Spleen (tissue), 13 donors: ENCODE results near the gene OR2T27. TPM values are rescaled to one million over a fixed set of nuclear protein-coding genes. Genes with fewer than 3 reads are reported as not detected.
"Not testable (repeated sequence)": the region's sequence is repeated elsewhere in the genome, so short reads cannot be mapped to it uniquely, and the experiment has no call there.

Source experiments
- DNase-seq: peaks from one replicate; pipeline ENCODE4 v3.0.0-alpha.2; 2020
- H3K27ac ChIP-seq, 8 donors: fragments of 200-600 bp; sonication (generic) in 7 of 8; 1 replicate in 4 of 8; 2 replicates in 4 of 8; pipeline versions ENCODE4 v1.5.0 to v1.8.0; 2016 to 2021; ENCODE audit warnings: inconsistent platforms in 4 of 8, mild to moderate bottlenecking in 4 of 8, moderate library complexity in 1 of 8
- H3K27me3 ChIP-seq, 7 donors: fragments of 200-600 bp; sonication (generic) in 6 of 7; replicated peaks in 1 of 7; 1 replicate in 4 of 7; 2 replicates in 3 of 7; pipeline versions ENCODE4 v1.5.0 to v1.8.0; 2016 to 2021; ENCODE audit warnings: inconsistent platforms in 3 of 7, mild to moderate bottlenecking in 1 of 7
- H3K36me3 ChIP-seq, 6 donors: fragments of 200-600 bp; sonication (generic) in 5 of 6; 1 replicate in 4 of 6; 2 replicates in 2 of 6; pipeline versions ENCODE4 v1.5.0 to v1.8.0; 2016 to 2021; ENCODE audit warnings: inconsistent platforms in 2 of 6
- H3K4me1 ChIP-seq, 6 donors: fragments of 200-600 bp; sonication (generic) in 5 of 6; 1 replicate in 3 of 6; 2 replicates in 3 of 6; pipeline versions ENCODE4 v1.5.0 to v1.8.0; 2016 to 2021; ENCODE audit warnings: inconsistent platforms in 3 of 6
- H3K4me3 ChIP-seq, 8 donors: fragments of 200-600 bp; sonication (generic) in 7 of 8; 1 replicate in 4 of 8; 2 replicates in 4 of 8; pipeline versions ENCODE4 v1.5.0 to v1.8.0; 2016 to 2021; ENCODE audit warnings: inconsistent platforms in 4 of 8, mild to moderate bottlenecking in 4 of 8, moderate library complexity in 2 of 8
- H3K9me3 ChIP-seq, 8 donors: fragments of 200-600 bp; sonication (generic) in 7 of 8; 1 replicate in 4 of 8; 2 replicates in 4 of 8; pipeline versions ENCODE4 v1.5.0 to v1.8.0; 2016 to 2021; ENCODE audit warnings: inconsistent platforms in 4 of 8
- POLR2A ChIP-seq, 3 donors: fragments of 450-650 bp; IDR thresholded peaks; one replicate each; pipeline ENCODE4 v1.5.1; 2017; ENCODE audit warnings: antibody characterized with exemption in 3 of 3, mild to moderate bottlenecking in 1 of 3
- POLR2AphosphoS5 ChIP-seq, 3 donors: sonication (generic); formaldehyde crosslinking; IDR thresholded peaks; one replicate each; pipeline ENCODE4 v1.5.1; 2017; ENCODE audit warnings: antibody characterized with exemption in 3 of 3
- WGBS, 5 donors: extraction: QIAGEN DNeasy Blood & Tissue Kit in 3 of 5; methylation state at CpG; one replicate each; pipeline versions ENCODE4 v1.1.5 to v1.1.7; 2013 to 2018; 5-methylcytosine and 5-hydroxymethylcytosine counted together
- intact Hi-C: fragments of 100-400 bp; cut with DNase I; formaldehyde crosslinking; loops from one replicate; pipeline ENCODE4 v1.15.0; 2023; ENCODE audit warnings: low total_unique reads
- long read RNA-seq, 2 donors: transcript quantifications; one replicate each; lab custom pipeline, GENCODE V29; 2026
- polyA plus RNA-seq, 3 donors: library from polyadenylated mRNA; stranded (reverse); fragments of 200-250 nt; gene quantifications; one replicate each; pipeline ENCODE4 v1.2.1, GENCODE V29; 2013
- total RNA-seq, 7 donors: library from RNA; depleted of rRNA in 3 of 7; stranded (reverse); fragments of >200 nt in 3 of 7; fragmentation: NEBNext Ultra II Directional in 4 of 7; extraction: Animal tissue kit (Norgen Biotek cat#: 25700) in 4 of 7; gene quantifications; one replicate each; pipeline versions ENCODE4 v1.1.0 to v1.2.1, GENCODE V29; 2016 to 2021
- TF ChIP-seq, protein P1 (sequence below), 11 experiments: fragments of 200-600 bp in 7 of 11; fragments of 450-650 bp in 4 of 11; sonication (generic) in 4 of 11; IDR thresholded peaks in 8 of 11; conservative IDR thresholded peaks in 3 of 11; 1 replicate in 7 of 11; 2 replicates in 4 of 11; pipeline versions ENCODE4 v1.4.0 to v1.8.0; 2016 to 2021; ENCODE audit warnings: antibody characterized with exemption in 11 of 11, inconsistent platforms in 4 of 11, mild to moderate bottlenecking in 1 of 11
- donor health status: healthy with polysubstance abuse.
- donor health status: DM: no; HTN: no; CAD: no; lungs with moderate emphysema.
- donor health status: DM: no; HTN: no; CAD: no.
- donor health status: Bipolar disorder and iron deficiency.
- donor health status: healthy.
- donor health status: DM: no; HTN: no; CAD: no.
- donor health status: DM: yes; HTN: yes; CAD: no.

The OR2T27 gene, protein sequence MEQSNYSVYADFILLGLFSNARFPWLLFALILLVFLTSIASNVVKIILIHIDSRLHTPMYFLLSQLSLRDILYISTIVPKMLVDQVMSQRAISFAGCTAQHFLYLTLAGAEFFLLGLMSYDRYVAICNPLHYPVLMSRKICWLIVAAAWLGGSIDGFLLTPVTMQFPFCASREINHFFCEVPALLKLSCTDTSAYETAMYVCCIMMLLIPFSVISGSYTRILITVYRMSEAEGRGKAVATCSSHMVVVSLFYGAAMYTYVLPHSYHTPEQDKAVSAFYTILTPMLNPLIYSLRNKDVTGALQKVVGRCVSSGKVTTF
- total RNA-seq, result not detected
- polyA plus RNA-seq, result not detected
- long read RNA-seq, donor 1, result 0 reads
- long read RNA-seq, donor 2, result 0 reads

DNA sequence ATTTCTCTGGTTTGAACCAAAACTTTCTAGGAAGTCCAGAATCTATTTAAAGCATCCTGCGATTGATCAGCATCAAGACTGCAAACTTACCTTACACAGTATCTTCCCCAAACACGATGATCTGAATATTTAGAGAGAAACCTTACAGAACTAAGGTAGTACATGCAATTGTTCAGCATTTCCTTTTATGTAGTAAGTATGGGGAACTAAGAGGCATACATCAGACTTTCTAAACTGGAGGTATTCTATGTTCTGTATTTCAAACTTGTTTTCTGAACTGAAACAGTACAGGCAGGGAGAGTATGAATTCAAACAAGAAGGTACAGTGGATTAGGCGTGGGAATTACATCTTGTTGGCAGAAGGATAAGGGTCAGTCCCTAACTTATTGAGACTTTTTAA is at the start of gene OR2T27:
Gene OR2T27, minus strand, starts transcription at position 175 of the 400 bp plus-strand sequence. CDS start 4,644 bp downstream, outside the sequence.
- DNase-seq, H3K27me3 ChIP-seq, H3K36me3 ChIP-seq, intact Hi-C loops, H3K4me3 ChIP-seq, H3K4me1 ChIP-seq, H3K9me3 ChIP-seq, H3K27ac ChIP-seq: not testable (repeated sequence)
- WGBS, 5 donors, result 80 to 82% methylated on average over 1 to 2 of the region's 3 CpGs; no CpG with 5 or more reads in 3 of the 5 donors

DNA sequence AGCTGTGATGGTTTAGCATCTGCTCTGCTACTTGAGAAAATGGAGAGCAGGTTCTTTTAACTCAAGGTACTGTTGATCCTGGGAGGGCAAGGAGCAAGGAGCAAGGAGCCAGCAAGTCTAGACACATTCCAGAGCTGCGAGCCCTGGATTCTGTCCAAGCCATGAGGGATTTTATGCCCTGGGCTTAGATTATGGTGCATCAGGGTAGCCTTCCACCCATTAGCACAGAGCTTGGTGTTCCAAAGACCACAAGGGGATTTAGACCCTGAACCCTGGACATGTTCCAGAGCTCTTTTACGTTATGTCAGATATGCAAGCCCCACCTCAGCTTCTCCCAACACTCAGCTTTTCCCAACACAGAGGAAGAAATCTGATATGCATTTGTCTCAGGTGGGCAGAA is 49.3 kb upstream of the OR2T27 start:
- 69 to 81% (median 76%) methylated on average over 1 to 2 of the region's 2 CpGs for WGBS, 5 donors
- intact Hi-C loops, result no loop called here
- no peak for DNase-seq
- Histone ChIP-seq H3K4me3 (no peak overlapping the region), H3K4me1 (peaks cover 0 to 15% (median 6%) of the 10 kb centered on the region in 6 donors), H3K36me3 (no peaks in the 10 kb centered on the region), H3K9me3 (no peaks in the 10 kb centered on the region), H3K27me3 (no peaks in the 10 kb centered on the region), H3K27ac (no peak overlapping the region)
- TF ChIP-seq, protein P1, sequence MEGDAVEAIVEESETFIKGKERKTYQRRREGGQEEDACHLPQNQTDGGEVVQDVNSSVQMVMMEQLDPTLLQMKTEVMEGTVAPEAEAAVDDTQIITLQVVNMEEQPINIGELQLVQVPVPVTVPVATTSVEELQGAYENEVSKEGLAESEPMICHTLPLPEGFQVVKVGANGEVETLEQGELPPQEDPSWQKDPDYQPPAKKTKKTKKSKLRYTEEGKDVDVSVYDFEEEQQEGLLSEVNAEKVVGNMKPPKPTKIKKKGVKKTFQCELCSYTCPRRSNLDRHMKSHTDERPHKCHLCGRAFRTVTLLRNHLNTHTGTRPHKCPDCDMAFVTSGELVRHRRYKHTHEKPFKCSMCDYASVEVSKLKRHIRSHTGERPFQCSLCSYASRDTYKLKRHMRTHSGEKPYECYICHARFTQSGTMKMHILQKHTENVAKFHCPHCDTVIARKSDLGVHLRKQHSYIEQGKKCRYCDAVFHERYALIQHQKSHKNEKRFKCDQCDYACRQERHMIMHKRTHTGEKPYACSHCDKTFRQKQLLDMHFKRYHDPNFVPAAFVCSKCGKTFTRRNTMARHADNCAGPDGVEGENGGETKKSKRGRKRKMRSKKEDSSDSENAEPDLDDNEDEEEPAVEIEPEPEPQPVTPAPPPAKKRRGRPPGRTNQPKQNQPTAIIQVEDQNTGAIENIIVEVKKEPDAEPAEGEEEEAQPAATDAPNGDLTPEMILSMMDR (IDR thresholded peaks at IDR 0.05 in 8 of 11, conservative IDR thresholded peaks at IDR 0.05 in 3 of 11), result no peak
- no peak for TF ChIP-seq POLR2AphosphoS5 (IDR thresholded peaks at IDR 0.05)
- TF ChIP-seq POLR2A (IDR thresholded peaks at IDR 0.05), result no peak

DNA sequence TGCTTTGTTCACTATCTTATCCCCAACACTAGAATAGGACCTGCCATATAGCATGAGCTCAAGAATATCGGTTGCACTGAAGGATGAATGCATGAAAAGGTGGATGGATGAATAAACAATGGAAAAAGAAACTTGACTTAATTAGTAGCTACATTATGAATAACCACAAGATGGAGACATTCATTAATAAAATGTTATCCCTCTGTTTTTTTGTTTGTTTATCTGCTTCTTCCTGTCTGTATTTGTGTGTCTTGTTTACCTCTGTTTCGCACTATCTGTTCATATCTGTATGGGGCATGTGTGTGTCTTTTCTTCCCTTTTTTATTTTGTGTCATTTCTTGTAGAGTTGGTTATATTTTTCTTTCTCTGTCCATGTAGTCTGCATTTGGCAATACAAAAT is 48.3 kb upstream of the OR2T27 start:
- WGBS, 5 donors, result 68 to 82% (median 81%) methylated on average over 2 of the region's 2 CpGs
- no peak overlapping the region for H3K4me3 ChIP-seq
- DNase-seq, result no peak
- no peak overlapping the region for H3K27ac ChIP-seq
- TF ChIP-seq, protein P1 (IDR thresholded peaks at IDR 0.05 in 8 of 11, conservative IDR thresholded peaks at IDR 0.05 in 3 of 11), result peak in 4 of 11 experiments; percentile 36 to 56 (median 47)
- TF ChIP-seq POLR2A (IDR thresholded peaks at IDR 0.05), result no peak
- no peaks in the 10 kb centered on the region for H3K9me3 ChIP-seq
- peaks cover 0 to 11% (median 5%) of the 10 kb centered on the region in 6 donors for H3K4me1 ChIP-seq
- H3K36me3 ChIP-seq, result no peaks in the 10 kb centered on the region
- no peaks in the 10 kb centered on the region for H3K27me3 ChIP-seq
- intact Hi-C loops, result no loop called here

DNA sequence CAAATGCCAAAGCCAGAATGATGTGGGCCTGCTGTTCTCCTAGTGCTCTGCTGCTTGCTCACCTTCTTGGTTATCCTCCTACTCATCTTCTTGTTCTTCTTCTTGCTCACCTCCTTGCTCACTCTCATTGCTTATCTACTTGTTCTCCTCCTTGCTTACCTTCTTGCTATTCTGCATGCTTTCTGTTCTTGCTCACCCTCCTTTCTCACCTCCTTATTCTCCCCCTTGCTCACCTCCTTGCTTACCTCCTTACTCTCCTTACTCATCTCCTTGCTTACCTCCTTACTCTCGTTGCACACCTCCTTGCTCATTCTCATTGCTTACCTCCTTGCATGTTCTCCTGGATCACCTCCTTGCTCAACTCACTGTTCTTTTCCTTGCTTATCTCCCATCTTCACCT is 47.4 kb upstream of the OR2T27 start, which contains the start of gene OR14I1:
Gene OR14I1, minus strand, starts transcription at position 53 of the 400 bp plus-strand sequence.
- no peak within 1 kb of the TSS for H3K4me3 ChIP-seq
- no peak for TF ChIP-seq POLR2AphosphoS5 (IDR thresholded peaks at IDR 0.05)
- TF ChIP-seq, protein P1 (IDR thresholded peaks at IDR 0.05 in 8 of 11, conservative IDR thresholded peaks at IDR 0.05 in 3 of 11), result no peak
- TF ChIP-seq POLR2A (IDR thresholded peaks at IDR 0.05), result no peak
- H3K9me3 ChIP-seq, result no peaks in the 10 kb centered on the region
- H3K36me3 ChIP-seq, result no peaks in the 10 kb centered on the region
- DNase-seq, result no peak
- intact Hi-C loops, result no loop called here
- no peaks in the 10 kb centered on the region for H3K27me3 ChIP-seq
- H3K4me1 ChIP-seq, result peaks cover 0 to 9% (median 5%) of the 10 kb centered on the region in 6 donors
- no peak within 1 kb of the TSS for H3K27ac ChIP-seq
- WGBS, 5 donors, result 56 to 86% (median 69%) methylated on average over 1 of the region's 1 CpG
